Neural cell (in vitro differentiated cells): ENCODE data around the gene ALDH1L1. TPM values are rescaled to one million over a fixed set of nuclear protein-coding genes. Genes with fewer than 3 reads are reported as not detected.

ENCODE experiments used
- H2AFZ ChIP-seq: fragments of 200-600, 300-800 bp; sonication (generic), shearing (Covaris generic); 2 replicates; pipeline ENCODE4 v1.6.0; 2014; ENCODE audit warnings: low read depth, mild to moderate bottlenecking, antibody characterized with exemption, low read length, moderate library complexity
- H3F3A ChIP-seq: fragments of 200-600 bp; shearing (Covaris generic); 2 replicates; pipeline ENCODE4 v1.6.1; 2016; ENCODE audit warnings: mild to moderate bottlenecking, moderate library complexity, mixed read lengths, antibody characterized with exemption, low read length; ENCODE audit not compliant: insufficient read depth, poor library complexity, severe bottlenecking
- H3K27ac ChIP-seq: fragments of 200-600, 300-800 bp; sonication (generic), shearing (Covaris generic); 2 replicates; pipeline ENCODE4 v1.5.1; 2014; ENCODE audit warnings: mild to moderate bottlenecking, low read length, moderate library complexity
- H3K27me3 ChIP-seq: fragments of 300-800, 200-600 bp; sonication (generic), shearing (Covaris generic); 2 replicates; pipeline ENCODE4 v1.6.0; 2014; ENCODE audit warnings: mild to moderate bottlenecking, low read depth, low read length, moderate library complexity; ENCODE audit not compliant: insufficient read depth
- H3K36me3 ChIP-seq: fragments of 300-800, 200-600 bp; sonication (generic), shearing (Covaris generic); 2 replicates; pipeline ENCODE4 v1.5.1; 2014; ENCODE audit warnings: mild to moderate bottlenecking, antibody characterized with exemption, low read length, moderate library complexity; ENCODE audit not compliant: insufficient read depth
- H3K4me2 ChIP-seq: fragments of 300-800, 200-600 bp; sonication (generic), shearing (Covaris generic); 2 replicates; pipeline ENCODE4 v1.6.0; 2014; ENCODE audit warnings: mild to moderate bottlenecking, low read length
- H3K4me3 ChIP-seq: fragments of 300-800, 200-600 bp; sonication (generic), shearing (Covaris generic); 2 replicates; pipeline ENCODE4 v1.5.1; 2014; ENCODE audit warnings: mild to moderate bottlenecking, low read length, moderate library complexity
- H3K79me2 ChIP-seq: fragments of 200-600 bp; shearing (Covaris generic); replicated peaks from 2 replicates; pipeline ENCODE4 v1.6.0; 2014; ENCODE audit warnings: mild to moderate bottlenecking, low read length, moderate library complexity; ENCODE audit not compliant: insufficient read depth
- H3K9ac ChIP-seq: fragments of 300-800, 200-600 bp; sonication (generic), shearing (Covaris generic); 2 replicates; pipeline ENCODE4 v1.6.1; 2016; ENCODE audit warnings: mild to moderate bottlenecking, low read length, mixed read lengths
- H3K9me2 ChIP-seq: fragments of 200-600 bp; shearing (Covaris generic); 2 replicates; pipeline ENCODE4 v1.6.1; 2016; ENCODE audit warnings: mild to moderate bottlenecking, low read length, mixed read lengths; ENCODE audit not compliant: insufficient read depth
- H3K9me3 ChIP-seq: fragments of 200-600, 300-800 bp; sonication (generic), shearing (Covaris generic); 2 replicates; pipeline ENCODE4 v1.6.1; 2016; ENCODE audit warnings: mild to moderate bottlenecking, mixed run types, low read length, moderate library complexity, mixed read lengths
- H4K20me1 ChIP-seq: fragments of 200-600 bp; shearing (Covaris generic); 2 replicates; pipeline ENCODE4 v1.6.1; 2016; ENCODE audit warnings: mild to moderate bottlenecking, mixed run types; ENCODE audit not compliant: insufficient read depth
- EP300 ChIP-seq: fragments of 450-650 bp; conservative IDR thresholded peaks from 2 replicates; pipeline ENCODE4 v1.6.1; 2014; ENCODE audit warnings: antibody characterized with exemption, mild to moderate bottlenecking, moderate library complexity; ENCODE audit not compliant: poor library complexity, severe bottlenecking
- EZH2 ChIP-seq: fragments of 200-600, 300-800 bp; shearing (Covaris generic), sonication (generic); IDR thresholded peaks from 2 replicates; pipeline ENCODE4 v1.6.1; 2014; ENCODE audit warnings: antibody characterized with exemption, low read length, borderline replicate concordance, mild to moderate bottlenecking; ENCODE audit not compliant: insufficient read depth, poor library complexity, severe bottlenecking
- MXI1 ChIP-seq: fragments of 450-650 bp; conservative IDR thresholded peaks from 2 replicates; pipeline ENCODE4 v1.6.1; 2014; ENCODE audit warnings: antibody characterized with exemption, mild to moderate bottlenecking; ENCODE audit not compliant: poor library complexity, severe bottlenecking
- POLR2AphosphoS5 ChIP-seq: IDR thresholded peaks from 2 replicates; pipeline ENCODE4 v1.6.1; 2012
- RAD21 ChIP-seq: fragments of 450-650 bp; conservative IDR thresholded peaks from 2 replicates; pipeline ENCODE4 v1.6.1; 2014; ENCODE audit warnings: antibody characterized with exemption, mild to moderate bottlenecking, moderate library complexity
- SMC3 ChIP-seq: fragments of 450-650 bp; conservative IDR thresholded peaks from 2 replicates; pipeline ENCODE4 v1.6.1; 2014; ENCODE audit warnings: antibody characterized with exemption, mild to moderate bottlenecking, moderate library complexity; ENCODE audit not compliant: poor library complexity
- TAF1 ChIP-seq: IDR thresholded peaks from 2 replicates; pipeline ENCODE4 v1.6.1; 2012; ENCODE audit warnings: low read depth
- polyA plus RNA-seq: library from polyadenylated mRNA; depleted of rRNA; stranded (reverse); fragments of >200 nt; gene quantifications from 2 replicates; pipeline ENCODE4 v1.2.3, GENCODE V29; 2014
- TF ChIP-seq, protein P1 (sequence below): IDR thresholded peaks from 2 replicates; pipeline ENCODE4 v1.6.1; 2012; ENCODE audit warnings: borderline replicate concordance
- TF ChIP-seq, protein P2 (sequence below): fragments of 450-650 bp; IDR thresholded peaks from 2 replicates; pipeline ENCODE4 v1.5.1; 2014; ENCODE audit warnings: antibody characterized with exemption, mild to moderate bottlenecking, moderate library complexity; ENCODE audit not compliant: poor library complexity, severe bottlenecking

Gene ALDH1L1
- polyA plus RNA-seq, 1 donor from 2014 or later, result not detected

GRCh38 chr3:126209741-126210140 is 29.4 kb upstream of the ALDH1L1 start:
- Histone ChIP-seq H3K27ac (no peak overlapping the region), H3K79me2 (no peaks in the 10 kb centered on the region), H3F3A (no peaks in the 10 kb centered on the region), H3K9ac (no peak overlapping the region), H3K27me3 (peaks cover 8% of the 10 kb centered on the region), H3K36me3 (no peaks in the 10 kb centered on the region), H2AFZ (no peak overlapping the region), H3K4me2 (no peak overlapping the region), H4K20me1 (no peaks in the 10 kb centered on the region), H3K9me3 (no peaks in the 10 kb centered on the region), H3K9me2 (no peaks in the 10 kb centered on the region), H3K4me3 (no peak overlapping the region)
- TF ChIP-seq POLR2AphosphoS5 (no peak), MXI1 (no peak)

DNA sequence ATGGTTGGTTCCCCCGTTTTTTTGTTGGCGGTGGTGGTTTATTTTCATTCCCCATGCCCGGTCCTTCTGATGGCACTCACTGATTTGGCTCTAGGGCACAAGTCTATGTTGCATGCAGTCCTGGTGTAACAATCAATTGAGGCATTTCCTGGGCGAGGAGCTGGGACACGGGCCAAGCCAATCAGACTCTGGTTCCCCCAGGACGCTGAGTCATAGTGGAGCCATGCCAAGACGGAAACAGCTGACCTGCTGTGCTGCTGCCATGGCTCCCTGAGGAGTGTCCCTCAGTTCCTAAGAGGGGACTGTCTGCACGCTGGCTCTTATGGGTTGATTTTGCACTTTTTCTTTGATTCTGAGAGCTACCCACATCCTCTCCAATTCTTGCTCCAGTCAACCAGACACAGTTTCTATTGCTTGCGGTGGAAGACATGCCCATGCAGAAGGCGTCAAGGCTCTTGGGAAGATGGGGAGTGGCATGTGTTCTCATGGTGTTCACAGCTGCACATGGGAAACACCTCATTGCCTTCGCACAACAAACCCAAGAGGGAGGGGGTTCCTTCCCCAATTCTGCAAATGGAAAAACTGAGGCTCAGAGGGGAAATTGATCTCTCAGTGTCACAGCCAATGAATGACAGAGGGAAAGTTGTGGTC is 28.3 kb upstream of the ALDH1L1 start:
- Histone ChIP-seq H3K36me3 (no peaks in the 10 kb centered on the region), H3K9ac (no peak overlapping the region), H3F3A (no peaks in the 10 kb centered on the region), H3K9me2 (no peaks in the 10 kb centered on the region), H4K20me1 (no peaks in the 10 kb centered on the region), H3K4me3 (no peak overlapping the region), H3K9me3 (no peaks in the 10 kb centered on the region), H3K79me2 (no peaks in the 10 kb centered on the region), H3K27ac (no peak overlapping the region), H3K4me2 (no peak overlapping the region), H3K27me3 (peaks cover 7% of the 10 kb centered on the region), H2AFZ (no peak overlapping the region)
- no peak for TF ChIP-seq RAD21
- TF ChIP-seq, protein P1, sequence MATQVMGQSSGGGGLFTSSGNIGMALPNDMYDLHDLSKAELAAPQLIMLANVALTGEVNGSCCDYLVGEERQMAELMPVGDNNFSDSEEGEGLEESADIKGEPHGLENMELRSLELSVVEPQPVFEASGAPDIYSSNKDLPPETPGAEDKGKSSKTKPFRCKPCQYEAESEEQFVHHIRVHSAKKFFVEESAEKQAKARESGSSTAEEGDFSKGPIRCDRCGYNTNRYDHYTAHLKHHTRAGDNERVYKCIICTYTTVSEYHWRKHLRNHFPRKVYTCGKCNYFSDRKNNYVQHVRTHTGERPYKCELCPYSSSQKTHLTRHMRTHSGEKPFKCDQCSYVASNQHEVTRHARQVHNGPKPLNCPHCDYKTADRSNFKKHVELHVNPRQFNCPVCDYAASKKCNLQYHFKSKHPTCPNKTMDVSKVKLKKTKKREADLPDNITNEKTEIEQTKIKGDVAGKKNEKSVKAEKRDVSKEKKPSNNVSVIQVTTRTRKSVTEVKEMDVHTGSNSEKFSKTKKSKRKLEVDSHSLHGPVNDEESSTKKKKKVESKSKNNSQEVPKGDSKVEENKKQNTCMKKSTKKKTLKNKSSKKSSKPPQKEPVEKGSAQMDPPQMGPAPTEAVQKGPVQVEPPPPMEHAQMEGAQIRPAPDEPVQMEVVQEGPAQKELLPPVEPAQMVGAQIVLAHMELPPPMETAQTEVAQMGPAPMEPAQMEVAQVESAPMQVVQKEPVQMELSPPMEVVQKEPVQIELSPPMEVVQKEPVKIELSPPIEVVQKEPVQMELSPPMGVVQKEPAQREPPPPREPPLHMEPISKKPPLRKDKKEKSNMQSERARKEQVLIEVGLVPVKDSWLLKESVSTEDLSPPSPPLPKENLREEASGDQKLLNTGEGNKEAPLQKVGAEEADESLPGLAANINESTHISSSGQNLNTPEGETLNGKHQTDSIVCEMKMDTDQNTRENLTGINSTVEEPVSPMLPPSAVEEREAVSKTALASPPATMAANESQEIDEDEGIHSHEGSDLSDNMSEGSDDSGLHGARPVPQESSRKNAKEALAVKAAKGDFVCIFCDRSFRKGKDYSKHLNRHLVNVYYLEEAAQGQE, result no peak
- no peak for TF ChIP-seq EP300
- no peak for TF ChIP-seq TAF1
- TF ChIP-seq MXI1, result no peak
- TF ChIP-seq SMC3, result no peak
- TF ChIP-seq, protein P2, sequence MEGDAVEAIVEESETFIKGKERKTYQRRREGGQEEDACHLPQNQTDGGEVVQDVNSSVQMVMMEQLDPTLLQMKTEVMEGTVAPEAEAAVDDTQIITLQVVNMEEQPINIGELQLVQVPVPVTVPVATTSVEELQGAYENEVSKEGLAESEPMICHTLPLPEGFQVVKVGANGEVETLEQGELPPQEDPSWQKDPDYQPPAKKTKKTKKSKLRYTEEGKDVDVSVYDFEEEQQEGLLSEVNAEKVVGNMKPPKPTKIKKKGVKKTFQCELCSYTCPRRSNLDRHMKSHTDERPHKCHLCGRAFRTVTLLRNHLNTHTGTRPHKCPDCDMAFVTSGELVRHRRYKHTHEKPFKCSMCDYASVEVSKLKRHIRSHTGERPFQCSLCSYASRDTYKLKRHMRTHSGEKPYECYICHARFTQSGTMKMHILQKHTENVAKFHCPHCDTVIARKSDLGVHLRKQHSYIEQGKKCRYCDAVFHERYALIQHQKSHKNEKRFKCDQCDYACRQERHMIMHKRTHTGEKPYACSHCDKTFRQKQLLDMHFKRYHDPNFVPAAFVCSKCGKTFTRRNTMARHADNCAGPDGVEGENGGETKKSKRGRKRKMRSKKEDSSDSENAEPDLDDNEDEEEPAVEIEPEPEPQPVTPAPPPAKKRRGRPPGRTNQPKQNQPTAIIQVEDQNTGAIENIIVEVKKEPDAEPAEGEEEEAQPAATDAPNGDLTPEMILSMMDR, result no peak
- TF ChIP-seq POLR2AphosphoS5, result no peak
- TF ChIP-seq EZH2, result no peak

GRCh38 chr3:126208182-126208581 is 27.8 kb upstream of the ALDH1L1 start:
- H2AFZ ChIP-seq, result no peak overlapping the region
- no peak overlapping the region for H3K4me2 ChIP-seq
- no peak overlapping the region for H3K9ac ChIP-seq
- no peaks in the 10 kb centered on the region for H3K9me3 ChIP-seq
- H3K4me3 ChIP-seq, result no peak overlapping the region
- TF ChIP-seq RAD21, result no peak
- no peak for TF ChIP-seq MXI1
- TF ChIP-seq EP300, result no peak
- no peak for TF ChIP-seq SMC3
- no peak for TF ChIP-seq TAF1
- TF ChIP-seq, protein P1, result no peak
- no peak overlapping the region for H3K27ac ChIP-seq
- no peaks in the 10 kb centered on the region for H3K36me3 ChIP-seq
- no peaks in the 10 kb centered on the region for H3K9me2 ChIP-seq
- H3F3A ChIP-seq, result no peaks in the 10 kb centered on the region
- no peaks in the 10 kb centered on the region for H4K20me1 ChIP-seq
- H3K27me3 ChIP-seq, result peaks cover 1% of the 10 kb centered on the region
- H3K79me2 ChIP-seq, result no peaks in the 10 kb centered on the region
